SHP77 treated with DMSO at 0.1 percent for 48 hours (cell line): ENCODE results near the gene BGN.

Experiments
- DNase-seq: peaks from one replicate; lab custom pipeline; 2025; lab: John Stamatoyannopoulos, UW

Gene BGN

GRCh38 chrX:153485396-153486080 is 9.2 kb upstream of the BGN start:
- DNase-seq = no peak

- DNase-seq = no peak
Observed at GRCh38 chrX:153486171-153486570, 8.6 kb upstream of the BGN start.

- DNase-seq = no peak
Observed at GRCh38 chrX:153487590-153488071, 7.1 kb upstream of the BGN start.

GRCh38 chrX:153488231-153488914 is 6.4 kb upstream of the BGN start:
- no peak for DNase-seq

- no peak for DNase-seq
Observed at GRCh38 chrX:153490217-153490930, 4.4 kb upstream of the BGN start.

GRCh38 chrX:153491351-153491914 is 3.3 kb upstream of the BGN start:
- DNase-seq = no peak

GRCh38 chrX:153491918-153492317 is 2.9 kb upstream of the BGN start:
- no peak for DNase-seq

GRCh38 chrX:153492543-153492942 is 2.2 kb upstream of the BGN start:
- DNase-seq = no peak

GRCh38 chrX:153493085-153493484 is 1.7 kb upstream of the BGN start:
- DNase-seq = no peak

GRCh38 chrX:153494061-153494460 is 719 bp upstream of the BGN start:
- no peak for DNase-seq

- no peak for DNase-seq
Observed at GRCh38 chrX:153495362-153495751, 577 bp downstream of the BGN start.

- DNase-seq = no peak
Observed at GRCh38 chrX:153495903-153496589, 1.3 kb downstream of the BGN start.

GRCh38 chrX:153496590-153496959 is 1.8 kb downstream of the BGN start:
- no peak for DNase-seq

- no peak for DNase-seq
Observed at GRCh38 chrX:153498453-153498852, 3.7 kb downstream of the BGN start.

- DNase-seq = no peak
Observed at GRCh38 chrX:153499341-153499740, 4.6 kb downstream of the BGN start.

GRCh38 chrX:153499876-153500275 is 5.1 kb downstream of the BGN start:
- no peak for DNase-seq

- no peak for DNase-seq
Observed at GRCh38 chrX:153500676-153501280, 6.0 kb downstream of the BGN start.

GRCh38 chrX:153501530-153501929 is 6.8 kb downstream of the BGN start:
- DNase-seq = no peak

- DNase-seq = no peak
Observed at GRCh38 chrX:153502131-153502530, 7.4 kb downstream of the BGN start.

GRCh38 chrX:153502796-153503195 is 8.0 kb downstream of the BGN start:
- no peak for DNase-seq

GRCh38 chrX:153504445-153505016 is 9.8 kb downstream of the BGN start:
- DNase-seq = no peak
